ENCODE results near the gene LRRC23.
"Not testable (repeated sequence)": the region's sequence is repeated elsewhere in the genome, so short reads cannot be mapped to it uniquely, and the experiment has no call there.

Gene LRRC23

DNA sequence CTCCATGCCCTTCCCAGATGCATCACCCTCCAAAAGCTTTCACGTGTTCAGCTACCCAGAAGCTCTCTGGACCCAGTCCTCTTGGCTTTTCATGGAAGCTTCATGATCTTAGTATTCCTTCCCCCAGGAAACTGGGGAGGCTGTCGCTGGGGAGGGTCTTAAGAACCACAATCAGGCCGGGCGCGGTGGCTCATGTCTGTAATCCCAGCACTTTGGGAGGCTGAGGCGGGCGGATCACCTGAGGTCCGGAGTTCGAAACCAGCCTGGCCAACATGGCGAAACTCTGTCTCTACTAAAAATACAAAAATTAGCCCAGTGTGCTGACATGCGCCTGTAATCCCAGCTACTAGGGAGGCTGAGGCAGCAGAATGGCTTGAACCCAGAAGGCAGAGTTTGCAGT lies 3.5 kb downstream of the LRRC23 start:
- DNase-seq = not testable (repeated sequence)

DNA sequence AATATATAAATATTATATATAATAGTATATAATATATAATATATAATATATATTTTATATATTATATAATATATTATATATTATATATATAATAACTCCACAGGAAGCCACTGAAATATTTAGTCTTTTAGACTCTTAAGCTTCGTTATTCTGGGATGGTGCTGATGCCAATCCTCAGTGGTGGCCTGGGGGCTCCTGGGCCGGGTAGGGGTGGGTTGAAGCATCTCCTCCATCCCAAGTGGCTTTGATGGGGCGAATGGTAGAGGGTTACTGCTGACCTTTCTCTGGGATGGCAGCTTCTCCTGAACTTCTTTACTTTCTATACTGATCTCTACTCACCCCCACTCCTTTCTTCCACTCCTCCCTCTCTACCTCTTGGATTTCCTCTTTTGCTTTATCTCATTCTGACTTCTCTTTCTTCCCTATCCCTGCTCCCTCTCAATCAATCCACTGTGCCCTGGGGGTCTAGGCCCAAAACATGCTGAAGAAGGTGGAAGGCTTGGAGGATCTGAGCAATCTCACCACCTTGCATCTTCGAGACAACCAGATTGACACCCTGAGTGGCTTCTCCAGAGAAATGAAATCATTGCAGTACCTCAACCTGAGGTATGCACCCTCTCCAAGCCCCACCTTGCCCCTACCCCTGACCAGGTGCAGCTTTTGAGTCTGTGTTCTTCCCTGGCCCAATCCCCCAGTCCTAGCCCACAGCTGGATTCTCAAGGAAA lies 5.0 kb downstream of the LRRC23 start:
- no peak for DNase-seq

DNA sequence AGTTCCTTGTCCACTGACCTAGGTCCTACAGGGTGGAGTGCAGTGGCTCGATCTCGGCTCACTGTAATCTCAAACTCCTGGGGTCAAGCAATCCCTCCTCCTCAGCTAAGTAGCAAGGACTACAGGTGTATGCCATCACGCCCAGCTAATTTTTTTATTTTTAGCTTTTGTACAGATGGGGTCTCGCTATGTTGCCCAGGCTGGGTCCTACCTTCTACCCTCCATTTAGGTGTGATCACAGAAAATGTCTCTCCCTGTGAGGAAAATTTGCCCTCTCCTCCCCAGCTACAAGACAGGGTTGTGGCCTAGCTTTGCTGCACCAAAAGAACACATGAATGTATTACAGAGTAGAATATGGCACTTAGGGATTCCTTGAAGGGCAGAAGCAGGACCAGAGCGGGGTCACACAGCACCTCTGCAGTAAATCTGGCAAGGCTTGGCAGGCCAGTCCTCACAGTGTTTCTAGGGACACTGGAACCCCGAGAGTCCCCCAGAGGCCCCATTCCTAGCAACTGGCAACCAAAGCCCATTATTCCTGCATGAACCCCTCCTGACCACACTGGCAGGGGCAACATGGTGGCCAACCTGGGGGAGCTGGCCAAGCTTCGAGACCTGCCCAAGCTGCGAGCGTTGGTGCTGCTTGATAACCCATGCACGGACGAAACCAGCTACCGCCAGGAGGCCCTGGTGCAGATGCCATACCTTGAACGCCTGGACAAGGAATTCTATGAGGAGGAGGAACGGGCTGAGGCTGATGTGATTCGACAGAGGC lies 7.7 kb downstream of the LRRC23 start:
- DNase-seq = no peak

DNA sequence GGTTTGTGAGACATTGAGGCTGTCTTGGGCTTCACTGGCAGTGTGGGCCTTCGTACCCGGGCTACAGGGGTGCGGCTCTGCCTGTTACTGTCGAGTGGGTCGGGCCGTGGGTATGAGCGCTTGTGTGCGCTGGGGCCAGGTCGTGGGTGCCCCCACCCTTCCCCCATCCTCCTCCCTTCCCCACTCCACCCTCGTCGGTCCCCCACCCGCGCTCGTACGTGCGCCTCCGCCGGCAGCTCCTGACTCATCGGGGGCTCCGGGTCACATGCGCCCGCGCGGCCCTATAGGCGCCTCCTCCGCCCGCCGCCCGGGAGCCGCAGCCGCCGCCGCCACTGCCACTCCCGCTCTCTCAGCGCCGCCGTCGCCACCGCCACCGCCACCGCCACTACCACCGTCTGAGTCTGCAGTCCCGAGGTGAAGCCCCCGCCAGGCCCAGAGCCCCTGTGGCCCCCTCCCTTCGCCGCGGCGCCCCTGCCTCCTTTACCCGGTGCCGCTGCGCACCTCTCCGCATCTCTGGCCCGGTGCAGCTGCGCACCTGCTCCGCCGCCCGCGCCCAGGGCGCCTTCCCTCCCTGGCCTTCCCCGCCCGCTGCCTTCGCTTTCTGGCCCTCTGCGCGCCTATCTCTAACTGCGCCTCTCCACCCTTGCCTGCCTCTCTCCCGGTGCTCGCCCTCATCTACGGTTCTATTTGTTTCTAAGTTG lies 9.8 kb downstream of the LRRC23 start, which contains the start of gene ENO2:
ENO2 (plus strand) TSS at position 335 of the 701 bp plus-strand sequence. CDS start 1,253 bp downstream, outside the sequence.
- DNase-seq = no peak

DNA sequence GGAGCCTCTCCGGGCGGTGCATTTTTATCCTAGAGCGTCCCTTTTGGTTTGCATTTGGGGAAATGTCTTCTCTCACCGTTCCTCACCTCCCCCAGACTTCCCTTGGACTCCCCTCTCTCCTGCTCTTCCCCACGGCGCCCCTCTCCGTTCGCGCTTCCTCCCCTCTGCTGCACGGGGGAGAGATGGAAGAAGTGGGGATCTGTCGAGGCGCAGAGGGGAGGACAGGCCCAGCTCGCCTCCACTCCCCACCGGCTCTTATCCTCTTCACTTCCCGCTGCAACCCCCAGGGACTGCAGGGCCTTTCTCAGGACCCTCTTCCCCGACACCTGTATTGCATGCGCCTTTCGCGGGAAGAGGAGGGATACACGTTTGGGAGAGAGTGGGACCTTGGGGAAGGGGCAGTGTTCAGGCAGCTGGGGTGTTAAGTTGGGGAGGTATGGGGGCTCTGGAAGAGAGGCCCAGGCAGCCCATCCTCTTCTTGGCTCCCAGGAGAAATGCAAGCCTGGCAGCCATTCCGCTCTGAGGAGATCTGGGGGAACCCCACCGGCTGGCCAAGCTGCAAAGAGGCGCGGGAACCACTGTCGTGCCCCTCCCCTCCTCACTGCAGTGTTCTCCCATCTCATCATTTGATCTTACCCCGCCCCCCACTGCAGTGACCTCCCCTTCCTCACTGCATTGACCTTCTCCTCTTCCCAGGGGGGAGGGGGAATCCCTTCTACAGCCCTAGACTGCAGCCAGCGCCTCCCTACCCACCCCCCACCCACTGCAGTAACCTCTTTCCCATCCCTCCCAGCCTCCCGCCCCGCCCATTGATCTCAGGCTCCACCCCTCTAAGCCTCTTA lies 10.5 kb downstream of the LRRC23 start:
- no peak for DNase-seq

DNA sequence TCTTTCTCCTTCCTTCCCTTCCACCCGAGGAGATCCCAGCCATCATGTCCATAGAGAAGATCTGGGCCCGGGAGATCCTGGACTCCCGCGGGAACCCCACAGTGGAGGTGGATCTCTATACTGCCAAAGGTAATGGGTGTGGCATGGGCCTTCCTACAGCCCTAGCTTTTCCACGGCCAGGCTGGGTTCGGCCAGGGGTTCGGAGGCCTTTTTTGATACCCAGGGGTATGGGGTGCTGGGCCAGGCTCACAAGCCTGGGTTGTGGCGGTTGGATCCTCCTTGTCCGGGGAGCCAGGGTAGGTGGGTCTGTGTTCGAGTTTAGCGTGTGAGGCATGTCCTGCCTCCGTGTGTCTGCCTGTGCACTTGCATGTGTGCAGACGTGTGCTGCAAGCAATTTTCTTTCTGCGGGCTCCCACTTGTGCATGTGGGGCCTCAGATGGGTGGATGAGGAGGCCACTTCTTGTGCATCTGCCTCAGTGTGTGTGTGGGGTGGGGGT lies 11.2 kb downstream of the LRRC23 start:
- DNase-seq = no peak

DNA sequence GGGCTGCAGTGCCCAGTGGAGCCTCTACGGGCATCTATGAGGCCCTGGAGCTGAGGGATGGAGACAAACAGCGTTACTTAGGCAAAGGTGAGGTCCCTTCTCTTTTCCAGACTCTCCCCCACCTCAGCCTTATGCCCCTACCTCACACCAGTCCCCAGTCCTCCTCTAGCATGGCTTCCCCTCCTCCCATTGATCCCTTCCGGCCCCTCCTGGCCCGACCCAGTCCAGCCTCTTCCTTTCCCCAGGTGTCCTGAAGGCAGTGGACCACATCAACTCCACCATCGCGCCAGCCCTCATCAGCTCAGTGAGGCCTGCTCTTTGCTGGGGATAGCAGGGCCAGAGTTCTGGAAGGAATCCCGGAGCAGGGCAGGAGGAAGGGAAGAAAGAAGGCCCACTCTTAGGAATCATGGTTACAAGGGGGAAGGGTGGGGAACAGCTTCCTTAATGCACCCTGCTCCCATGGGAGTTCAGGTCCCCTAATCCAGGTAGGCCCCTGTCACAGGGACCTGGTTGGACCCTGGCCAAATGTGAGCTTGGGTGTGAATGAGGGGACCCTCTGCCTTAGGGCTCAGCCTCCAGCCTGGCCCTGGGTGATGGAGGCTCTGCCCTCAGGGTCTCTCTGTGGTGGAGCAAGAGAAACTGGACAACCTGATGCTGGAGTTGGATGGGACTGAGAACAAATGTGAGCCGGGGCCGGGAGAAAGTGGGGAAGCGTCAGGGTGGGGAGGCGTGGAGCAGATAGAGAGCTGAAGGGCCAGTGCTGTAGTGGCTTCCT lies 12.0 kb downstream of the LRRC23 start:
- no peak for DNase-seq

DNA sequence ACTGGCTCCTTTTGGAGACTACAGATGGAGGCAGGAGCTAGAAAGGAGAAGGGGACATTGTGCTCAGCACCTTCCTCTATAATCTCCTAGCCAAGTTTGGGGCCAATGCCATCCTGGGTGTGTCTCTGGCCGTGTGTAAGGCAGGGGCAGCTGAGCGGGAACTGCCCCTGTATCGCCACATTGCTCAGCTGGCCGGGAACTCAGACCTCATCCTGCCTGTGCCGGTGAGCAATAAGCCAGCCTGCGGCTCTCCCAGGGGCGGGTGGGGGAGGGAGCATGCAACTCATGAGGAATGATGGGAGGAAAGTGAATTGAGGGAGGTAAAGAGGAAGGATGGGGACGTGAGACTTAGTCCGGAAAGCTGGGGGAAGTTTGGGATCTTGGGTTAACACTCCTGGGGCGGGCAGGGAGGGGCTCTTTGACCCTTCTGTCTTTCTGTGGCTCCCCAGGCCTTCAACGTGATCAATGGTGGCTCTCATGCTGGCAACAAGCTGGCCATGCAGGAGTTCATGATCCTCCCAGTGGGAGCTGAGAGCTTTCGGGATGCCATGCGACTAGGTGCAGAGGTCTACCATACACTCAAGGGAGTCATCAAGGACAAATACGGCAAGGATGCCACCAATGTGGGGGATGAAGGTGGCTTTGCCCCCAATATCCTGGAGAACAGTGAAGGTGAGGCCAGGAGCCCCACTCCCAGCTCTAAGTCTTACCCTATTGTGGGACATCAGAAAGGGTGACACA lies 13.0 kb downstream of the LRRC23 start:
- no peak for DNase-seq

DNA sequence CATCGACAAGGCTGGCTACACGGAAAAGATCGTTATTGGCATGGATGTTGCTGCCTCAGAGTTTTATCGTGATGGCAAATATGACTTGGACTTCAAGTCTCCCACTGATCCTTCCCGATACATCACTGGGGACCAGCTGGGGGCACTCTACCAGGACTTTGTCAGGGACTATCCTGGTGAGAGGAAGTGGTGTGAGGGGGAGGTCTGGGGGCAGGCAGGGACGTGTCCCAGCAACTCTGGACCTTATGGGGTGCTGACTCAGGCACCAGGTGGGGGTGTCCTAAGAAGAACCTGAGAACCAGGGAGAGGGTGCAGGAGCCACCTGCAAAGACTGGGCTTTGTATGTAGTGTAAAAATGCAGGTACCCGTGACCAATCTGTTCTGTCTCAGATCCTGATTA lies 15.0 kb downstream of the LRRC23 start:
- no peak for DNase-seq

DNA sequence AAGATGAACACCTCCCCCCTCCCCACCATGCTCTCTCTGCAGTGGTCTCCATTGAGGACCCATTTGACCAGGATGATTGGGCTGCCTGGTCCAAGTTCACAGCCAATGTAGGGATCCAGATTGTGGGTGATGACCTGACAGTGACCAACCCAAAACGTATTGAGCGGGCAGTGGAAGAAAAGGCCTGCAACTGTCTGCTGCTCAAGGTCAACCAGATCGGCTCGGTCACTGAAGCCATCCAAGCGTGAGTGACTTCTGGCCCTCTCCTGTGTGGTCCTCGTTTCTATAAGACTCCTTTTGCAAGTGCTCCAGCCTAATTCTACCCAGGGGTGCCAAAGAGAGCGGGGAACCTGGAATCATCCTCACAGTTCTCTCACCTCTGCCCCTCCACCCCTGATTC lies 16.9 kb downstream of the LRRC23 start:
- no peak for DNase-seq

DNA sequence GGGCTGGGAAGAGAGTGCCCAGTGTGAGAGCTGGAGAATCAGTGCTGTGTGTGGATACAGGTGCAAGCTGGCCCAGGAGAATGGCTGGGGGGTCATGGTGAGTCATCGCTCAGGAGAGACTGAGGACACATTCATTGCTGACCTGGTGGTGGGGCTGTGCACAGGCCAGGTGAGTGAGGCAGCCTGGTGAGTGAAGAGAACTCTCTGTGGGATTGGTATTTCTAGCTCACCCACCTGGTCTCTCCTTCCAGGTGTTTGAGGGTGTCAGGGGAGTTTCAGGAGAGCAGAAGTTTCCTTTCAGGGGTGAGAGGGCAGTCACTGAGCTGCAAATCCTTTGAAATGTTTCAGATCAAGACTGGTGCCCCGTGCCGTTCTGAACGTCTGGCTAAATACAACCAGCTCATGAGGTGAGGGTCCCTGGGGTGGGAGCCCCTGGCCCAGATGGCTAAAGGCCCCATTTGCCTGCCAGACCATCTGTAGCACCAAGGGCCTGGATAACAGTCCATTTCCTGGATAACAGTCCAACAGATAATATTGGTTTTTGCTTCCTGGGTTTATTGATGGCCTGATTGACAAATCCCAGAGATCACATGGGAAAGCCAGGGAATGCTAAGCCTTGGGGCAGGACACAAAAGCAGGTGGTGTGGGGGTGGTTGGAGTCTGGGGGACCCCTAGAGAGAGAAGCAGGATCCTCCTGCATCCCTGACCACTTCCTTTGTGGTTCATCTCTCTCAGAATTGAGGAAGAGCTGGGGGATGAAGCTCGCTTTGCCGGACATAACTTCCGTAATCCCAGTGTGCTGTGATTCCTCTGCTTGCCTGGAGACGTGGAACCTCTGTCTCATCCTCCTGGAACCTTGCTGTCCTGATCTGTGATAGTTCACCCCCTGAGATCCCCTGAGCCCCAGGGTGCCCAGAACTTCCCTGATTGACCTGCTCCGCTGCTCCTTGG lies 17.6 kb downstream of the LRRC23 start:
- no peak for DNase-seq

DNA sequence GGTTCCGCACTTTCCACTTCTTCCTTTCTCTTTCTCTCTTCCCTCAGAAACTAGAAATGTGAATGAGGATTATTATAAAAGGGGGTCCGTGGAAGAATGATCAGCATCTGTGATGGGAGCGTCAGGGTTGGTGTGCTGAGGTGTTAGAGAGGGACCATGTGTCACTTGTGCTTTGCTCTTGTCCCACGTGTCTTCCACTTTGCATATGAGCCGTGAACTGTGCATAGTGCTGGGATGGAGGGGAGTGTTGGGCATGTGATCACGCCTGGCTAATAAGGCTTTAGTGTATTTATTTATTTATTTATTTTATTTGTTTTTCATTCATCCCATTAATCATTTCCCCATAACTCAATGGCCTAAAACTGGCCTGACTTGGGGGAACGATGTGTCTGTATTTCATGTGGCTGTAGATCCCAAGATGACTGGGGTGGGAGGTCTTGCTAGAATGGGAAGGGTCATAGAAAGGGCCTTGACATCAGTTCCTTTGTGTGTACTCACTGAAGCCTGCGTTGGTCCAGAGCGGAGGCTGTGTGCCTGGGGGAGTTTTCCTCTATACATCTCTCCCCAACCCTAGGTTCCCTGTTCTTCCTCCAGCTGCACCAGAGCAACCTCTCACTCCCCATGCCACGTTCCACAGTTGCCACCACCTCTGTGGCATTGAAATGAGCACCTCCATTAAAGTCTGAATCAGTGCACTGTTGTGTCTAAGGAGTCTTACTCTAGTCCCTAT lies 18.5 kb downstream of the LRRC23 start:
- DNase-seq = no peak

DNA sequence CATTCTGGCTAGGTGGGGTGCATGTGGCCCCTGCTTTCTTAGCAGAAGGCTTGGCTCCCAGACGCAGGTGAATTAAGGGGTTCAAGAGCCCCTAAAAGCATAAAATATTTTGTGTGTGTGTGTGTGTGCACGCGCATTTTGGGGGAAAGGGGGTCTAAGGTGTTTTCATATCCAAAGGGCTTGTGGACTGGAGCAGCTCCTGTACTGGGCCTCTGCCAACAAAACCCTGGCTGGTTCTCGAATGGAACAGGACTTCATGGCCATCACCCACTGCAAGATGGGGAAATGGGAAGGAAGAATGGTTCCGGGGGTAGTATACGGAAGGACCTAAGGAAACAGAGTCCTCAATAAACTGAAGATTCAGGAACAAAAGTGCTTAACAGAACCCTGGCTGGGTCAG lies 19.2 kb downstream of the LRRC23 start:
- no peak for DNase-seq

DNA sequence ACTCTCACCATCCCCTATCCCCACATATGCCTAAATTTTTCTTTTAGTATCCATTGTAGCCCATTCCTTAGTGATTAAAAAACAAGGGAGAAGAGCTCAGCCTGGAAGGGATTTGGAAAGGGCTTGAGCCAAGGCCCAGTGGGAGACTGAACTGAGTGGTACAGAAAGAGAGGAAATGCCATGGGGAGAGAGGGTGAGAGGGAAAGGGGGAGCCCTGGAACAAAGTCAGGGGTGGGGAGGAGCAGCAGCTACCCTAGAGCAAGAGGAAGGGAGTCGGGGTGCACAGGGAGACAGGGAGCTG lies 20.6 kb downstream of the LRRC23 start:
- no peak for DNase-seq

DNA sequence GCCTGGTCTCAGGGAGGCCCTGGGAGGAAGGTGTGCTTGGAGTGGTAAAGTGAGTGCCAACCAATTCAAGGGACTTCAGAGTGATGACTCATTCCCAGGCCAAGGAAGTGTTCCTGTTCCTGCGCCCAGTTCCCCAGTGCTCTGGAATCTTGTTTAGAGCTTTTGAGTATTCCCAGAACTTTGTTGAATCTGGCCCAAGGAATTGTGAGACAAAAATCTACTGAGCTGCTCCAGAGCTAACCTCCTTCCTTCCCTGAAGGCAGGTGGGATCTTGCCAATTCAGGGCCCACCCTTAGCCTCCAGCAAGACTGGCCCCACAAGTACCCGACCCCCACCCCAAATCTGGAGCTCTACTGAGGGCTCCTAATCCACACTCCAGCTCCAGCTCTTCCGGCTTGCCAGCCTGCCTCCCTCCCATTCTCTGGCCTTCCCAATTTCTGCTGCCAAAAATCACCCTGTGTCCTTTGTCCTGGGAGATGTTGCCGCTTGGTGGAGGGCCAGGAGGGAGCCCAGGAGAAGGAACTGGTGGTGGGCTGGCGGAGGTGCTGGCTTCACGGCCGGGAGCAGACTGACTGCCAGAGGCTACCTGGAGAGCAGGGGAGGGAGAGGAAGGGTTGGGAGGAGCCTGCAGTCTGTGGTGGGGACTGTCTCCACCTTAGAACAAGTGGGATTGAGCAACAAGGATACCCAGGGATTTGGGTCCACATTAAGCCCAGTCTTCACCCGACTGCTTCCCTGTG lies 21.1 kb downstream of the LRRC23 start:
- DNase-seq = no peak

DNA sequence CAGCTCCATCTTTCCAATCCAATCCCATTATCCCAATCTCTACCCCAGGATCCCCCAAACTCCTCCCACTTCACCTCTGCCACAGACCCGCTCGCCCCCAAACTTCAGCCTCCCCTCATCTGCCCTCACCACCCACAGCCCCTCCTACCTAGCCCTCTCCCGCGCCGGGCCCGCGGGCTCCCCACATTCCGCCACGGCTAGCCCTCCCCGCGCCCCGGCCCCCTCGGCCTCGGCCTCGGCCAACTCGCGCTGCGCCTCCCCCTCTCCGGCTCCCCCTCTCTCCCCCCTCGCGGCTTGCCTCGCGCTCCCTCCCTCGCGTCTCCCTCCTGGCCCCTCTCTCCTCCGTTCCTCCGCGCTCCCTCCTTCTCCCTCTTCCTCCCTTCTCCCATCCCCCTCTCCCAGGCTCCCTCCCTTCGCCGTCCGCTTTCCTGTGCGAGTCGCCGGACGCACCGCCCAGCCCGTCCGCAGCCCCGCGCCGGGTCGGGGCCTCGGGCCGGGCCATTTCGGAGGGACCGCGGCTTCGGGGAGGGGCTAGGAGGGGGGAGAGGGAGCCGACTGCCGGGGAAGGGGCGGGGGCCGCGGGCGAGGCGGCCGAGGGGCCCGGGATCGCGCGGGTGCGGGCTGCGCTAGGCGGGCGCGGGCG lies 22.9 kb downstream of the LRRC23 start, which contains the start of gene ATN1:
ATN1 (plus strand) TSS at position 581 of the 643 bp plus-strand sequence. CDS start 6,043 bp downstream, outside the sequence.
- DNase-seq = no peak

DNA sequence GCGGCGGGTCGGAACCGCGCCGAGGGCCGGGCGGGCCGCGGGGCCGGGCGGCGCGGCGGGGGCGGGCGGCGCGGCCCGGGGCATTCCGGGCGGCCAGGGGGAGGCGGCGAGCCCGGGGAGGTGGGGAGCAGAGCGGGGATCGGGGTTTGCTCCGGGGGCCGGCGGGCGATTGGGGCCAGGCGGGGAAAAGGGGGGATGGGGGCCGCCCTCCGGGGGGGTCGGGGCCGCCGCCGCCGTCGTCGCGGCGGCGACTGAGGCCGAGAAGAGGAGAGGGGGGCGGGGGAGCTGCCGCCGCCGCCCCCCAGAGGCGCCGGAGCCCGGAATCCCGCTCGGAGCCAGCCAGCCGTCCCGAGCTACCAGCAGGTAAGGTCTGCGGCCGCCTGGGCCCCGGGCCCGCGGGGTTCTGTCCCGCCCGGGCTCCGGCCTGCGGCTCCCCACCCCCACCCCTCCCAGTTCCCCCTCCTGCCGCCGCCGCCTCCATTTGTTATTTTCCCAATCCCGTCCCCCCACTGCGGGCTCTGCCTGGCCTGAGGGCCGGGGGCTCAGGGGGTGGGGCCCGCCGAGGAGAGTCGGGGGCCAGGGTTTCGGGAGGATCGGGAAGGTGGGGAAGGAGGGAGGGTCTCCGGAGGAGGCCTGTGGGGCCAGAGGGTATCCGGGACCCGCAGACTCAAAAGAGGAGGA lies 23.5 kb downstream of the LRRC23 start:
- DNase-seq = no peak
